ENCODE data around the gene ATRNL1. TPM values are rescaled to one million over a fixed set of nuclear protein-coding genes. Genes with fewer than 3 reads are reported as not detected.

The ATRNL1 gene
- total RNA-seq, 1 donor from 2014 or later, result 24.2 TPM

DNA sequence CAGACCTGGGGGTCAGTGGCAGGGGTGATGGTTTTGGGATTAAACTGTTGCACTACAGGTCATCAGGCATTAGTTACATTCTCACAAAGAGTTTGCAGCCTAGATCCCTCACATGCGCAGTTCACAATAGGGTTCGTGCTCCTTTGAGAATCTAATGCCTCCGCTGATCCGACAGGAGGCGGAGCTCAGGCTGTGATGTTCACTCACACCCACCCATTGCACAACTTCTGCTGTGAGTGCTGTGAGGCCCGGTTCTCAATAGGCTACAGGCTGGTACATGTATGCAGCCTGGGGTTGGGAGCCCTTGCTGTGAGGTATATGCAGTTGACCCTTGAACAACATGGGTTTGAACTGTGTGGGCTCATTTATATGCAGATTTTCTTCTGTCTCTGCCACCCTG is 763.4 kb downstream of the ATRNL1 start:
- Mint-ChIP-seq H3K4me3 (ENCODE audit: low read depth) (no peak overlapping the region), H3K9me3 (ENCODE audit: low read depth) (peaks cover 3% of the 10 kb centered on the region), H3K4me1 (ENCODE audit: low read depth) (no peaks in the 10 kb centered on the region), H3K27me3 (peaks cover 6% of the 10 kb centered on the region), H3K27ac (no peak overlapping the region), H3K36me3 (ENCODE audit: insufficient read depth) (peaks cover 2% of the 10 kb centered on the region)
- TF ChIP-seq, protein P1, sequence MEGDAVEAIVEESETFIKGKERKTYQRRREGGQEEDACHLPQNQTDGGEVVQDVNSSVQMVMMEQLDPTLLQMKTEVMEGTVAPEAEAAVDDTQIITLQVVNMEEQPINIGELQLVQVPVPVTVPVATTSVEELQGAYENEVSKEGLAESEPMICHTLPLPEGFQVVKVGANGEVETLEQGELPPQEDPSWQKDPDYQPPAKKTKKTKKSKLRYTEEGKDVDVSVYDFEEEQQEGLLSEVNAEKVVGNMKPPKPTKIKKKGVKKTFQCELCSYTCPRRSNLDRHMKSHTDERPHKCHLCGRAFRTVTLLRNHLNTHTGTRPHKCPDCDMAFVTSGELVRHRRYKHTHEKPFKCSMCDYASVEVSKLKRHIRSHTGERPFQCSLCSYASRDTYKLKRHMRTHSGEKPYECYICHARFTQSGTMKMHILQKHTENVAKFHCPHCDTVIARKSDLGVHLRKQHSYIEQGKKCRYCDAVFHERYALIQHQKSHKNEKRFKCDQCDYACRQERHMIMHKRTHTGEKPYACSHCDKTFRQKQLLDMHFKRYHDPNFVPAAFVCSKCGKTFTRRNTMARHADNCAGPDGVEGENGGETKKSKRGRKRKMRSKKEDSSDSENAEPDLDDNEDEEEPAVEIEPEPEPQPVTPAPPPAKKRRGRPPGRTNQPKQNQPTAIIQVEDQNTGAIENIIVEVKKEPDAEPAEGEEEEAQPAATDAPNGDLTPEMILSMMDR (IDR thresholded peaks at IDR 0.05; ENCODE audit: unreplicated experiment), result no peak
- no peak for DNase-seq (ENCODE audit: low spot score, unreplicated experiment)

DNA sequence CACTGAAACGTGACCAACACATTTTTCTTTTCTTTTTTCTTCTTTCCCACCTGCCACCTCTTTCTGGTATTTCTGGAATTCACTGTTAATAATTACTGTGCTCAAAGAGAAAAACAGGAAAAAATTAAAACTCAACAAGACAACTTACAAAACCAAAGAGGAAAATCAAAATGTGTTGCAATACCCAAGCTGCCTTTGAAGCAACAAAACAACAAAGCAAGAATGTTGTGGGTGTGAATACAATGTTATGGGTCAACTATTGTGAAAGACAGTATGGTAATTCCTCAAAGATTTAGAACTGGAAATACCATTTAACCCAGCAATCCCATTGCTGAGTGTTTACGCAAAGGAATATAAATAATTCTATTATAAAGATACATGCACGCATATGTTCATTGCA is 764.7 kb downstream of the ATRNL1 start:
- peaks cover 3% of the 10 kb centered on the region for H3K9me3 Mint-ChIP-seq (ENCODE audit: low read depth)
- TF ChIP-seq, protein P1 (IDR thresholded peaks at IDR 0.05; ENCODE audit: unreplicated experiment), result no peak
- no peak overlapping the region for H3K4me3 Mint-ChIP-seq (ENCODE audit: low read depth)
- H3K36me3 Mint-ChIP-seq (ENCODE audit: insufficient read depth), result peaks cover 2% of the 10 kb centered on the region
- no peak for DNase-seq (ENCODE audit: low spot score, unreplicated experiment)
- no peak overlapping the region for H3K27ac Mint-ChIP-seq
- peaks cover 6% of the 10 kb centered on the region for H3K27me3 Mint-ChIP-seq
- no peaks in the 10 kb centered on the region for H3K4me1 Mint-ChIP-seq (ENCODE audit: low read depth)

DNA sequence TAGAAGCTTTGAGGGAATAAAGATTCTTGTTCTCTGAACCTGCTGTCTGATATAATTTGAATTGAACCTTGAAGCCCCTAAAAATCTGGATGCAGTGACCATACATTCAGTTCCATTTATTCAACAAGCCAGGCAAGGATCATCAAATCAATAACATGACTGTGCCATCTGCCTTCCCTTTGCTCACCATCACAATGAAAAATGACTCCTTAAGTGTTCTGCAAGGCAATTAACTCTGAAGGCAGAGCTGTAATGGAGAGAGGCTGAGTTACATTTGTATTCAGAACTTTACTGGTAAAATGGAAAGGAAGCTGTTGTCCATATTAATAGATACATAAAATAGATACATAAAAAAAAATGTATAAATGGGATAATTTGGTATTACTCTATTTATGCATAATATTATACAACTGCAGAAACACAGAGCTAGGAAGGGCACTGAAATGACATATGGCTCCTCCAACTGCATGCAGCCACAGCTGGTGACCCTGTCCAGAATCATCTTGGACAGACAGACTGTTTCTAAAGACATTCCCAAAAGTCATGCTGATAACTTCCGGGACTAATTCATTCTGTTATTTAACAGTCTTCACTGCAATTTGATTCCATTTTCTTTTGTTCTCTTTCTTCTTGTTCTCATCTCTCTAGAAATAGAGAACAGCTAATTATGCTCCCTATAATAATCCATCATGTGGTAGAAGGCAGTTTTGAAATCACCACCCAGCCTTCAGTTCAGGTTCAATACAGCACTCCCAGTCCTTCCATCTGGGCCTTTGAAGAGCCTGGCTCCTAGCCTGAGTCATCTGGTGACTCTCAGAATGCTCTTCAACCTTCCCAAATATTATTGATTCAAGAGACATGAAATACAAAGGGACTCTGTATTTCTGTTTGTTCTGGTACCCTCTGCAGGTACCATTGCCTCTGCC is 767.3 kb downstream of the ATRNL1 start:
- DNase-seq (ENCODE audit: low spot score, unreplicated experiment), result no peak
- Mint-ChIP-seq H3K9me3 (ENCODE audit: low read depth) (peaks cover 3% of the 10 kb centered on the region), H3K4me1 (ENCODE audit: low read depth) (no peaks in the 10 kb centered on the region), H3K27me3 (no peaks in the 10 kb centered on the region), H3K27ac (no peak overlapping the region), H3K4me3 (ENCODE audit: low read depth) (no peak overlapping the region), H3K36me3 (ENCODE audit: insufficient read depth) (peaks cover 2% of the 10 kb centered on the region)
- TF ChIP-seq, protein P1 (IDR thresholded peaks at IDR 0.05; ENCODE audit: unreplicated experiment), result no peak

DNA sequence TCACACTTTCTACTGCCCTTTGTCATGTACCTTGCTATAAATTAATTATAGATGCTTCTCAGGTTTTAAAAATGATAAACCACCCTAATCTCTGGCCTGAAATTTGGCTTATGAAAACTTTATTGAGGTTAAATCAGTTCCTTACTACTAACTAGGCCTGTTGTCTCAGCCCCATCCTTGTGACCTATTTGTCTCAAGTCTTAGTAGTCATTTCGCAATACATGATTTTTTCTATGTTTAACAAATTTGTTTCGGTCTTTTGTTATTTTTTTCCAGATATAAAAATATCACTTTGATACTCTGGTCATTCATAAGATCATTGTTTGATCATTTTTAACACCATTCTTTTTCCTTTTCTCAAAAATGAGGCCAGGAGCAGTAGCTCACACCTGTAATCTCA is 768.3 kb downstream of the ATRNL1 start:
- Mint-ChIP-seq H3K27ac (no peak overlapping the region), H3K9me3 (ENCODE audit: low read depth) (peaks cover 3% of the 10 kb centered on the region), H3K36me3 (ENCODE audit: insufficient read depth) (peaks cover 2% of the 10 kb centered on the region), H3K4me1 (ENCODE audit: low read depth) (no peaks in the 10 kb centered on the region), H3K4me3 (ENCODE audit: low read depth) (no peak overlapping the region), H3K27me3 (peaks cover 1% of the 10 kb centered on the region)
- DNase-seq (ENCODE audit: low spot score, unreplicated experiment), result no peak
- TF ChIP-seq, protein P1 (IDR thresholded peaks at IDR 0.05; ENCODE audit: unreplicated experiment), result no peak

DNA sequence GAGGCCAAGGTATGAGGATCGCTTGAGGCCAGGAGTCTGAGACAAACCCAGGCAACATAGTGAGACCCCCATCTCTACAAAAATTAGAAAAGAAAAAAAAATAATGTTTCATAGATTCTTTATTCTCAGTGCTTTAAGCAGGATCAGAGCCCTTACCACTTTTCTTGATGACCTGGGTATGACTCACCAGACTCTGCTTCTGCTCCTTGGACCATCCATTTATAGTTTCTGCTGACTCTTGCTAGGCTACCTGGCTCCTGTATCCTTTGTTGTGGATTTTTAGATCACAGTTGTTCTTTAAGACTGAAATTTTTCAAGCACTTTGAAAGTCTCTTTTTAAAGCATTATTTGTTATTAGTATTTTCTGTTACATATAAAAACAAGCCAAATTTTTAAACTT is 768.7 kb downstream of the ATRNL1 start:
- TF ChIP-seq, protein P1 (IDR thresholded peaks at IDR 0.05; ENCODE audit: unreplicated experiment), result no peak
- Mint-ChIP-seq H3K27ac (no peak overlapping the region), H3K36me3 (ENCODE audit: insufficient read depth) (peaks cover 2% of the 10 kb centered on the region), H3K27me3 (peaks cover 2% of the 10 kb centered on the region), H3K4me3 (ENCODE audit: low read depth) (no peak overlapping the region), H3K4me1 (ENCODE audit: low read depth) (no peaks in the 10 kb centered on the region), H3K9me3 (ENCODE audit: low read depth) (peaks cover 3% of the 10 kb centered on the region)
- no peak for DNase-seq (ENCODE audit: low spot score, unreplicated experiment)
